Left lobe of liver (tissue), 2 donors: ENCODE results near the gene DIO1. TPM values are rescaled to one million over a fixed set of nuclear protein-coding genes. Genes with fewer than 3 reads are reported as not detected.
A peak's percentile ranks its signal among the peaks of the same experiment; 100 is the strongest.

Source experiments
- ATAC-seq: fragments of 200-7000 bp; cut with Tn5 transposase; one replicate; pipeline ENCODE4 v1.9.1; 2020; ENCODE audit warnings: mild to moderate bottlenecking, moderate library complexity
- DNase-seq: peaks from one replicate; pipeline ENCODE4 v3.0.0-alpha.2; 2020; ENCODE audit warnings: low spot score
- total RNA-seq: library from RNA; stranded (reverse); gene quantifications from one replicate; pipeline ENCODE4 v1.2.1, GENCODE V29; 2021
- donor health status: DM: no; HTN: no; CAD: no; lungs with moderate emphysema.
- donor health status: DM: no; HTN: yes; CAD: no.

Gene DIO1
- total RNA-seq, 1 donor from 2014 or later: 39.4 TPM

GRCh38 chr1:53892911-53893310 lies 1.1 kb upstream of the DIO1 start:
- no peak for ATAC-seq
- DNase-seq: no peak

GRCh38 chr1:53894644-53895043 lies 657 bp downstream of the DIO1 start:
- ATAC-seq: peak; percentile 4

GRCh38 chr1:53895421-53895820 lies 1.4 kb downstream of the DIO1 start:
- no peak for DNase-seq
- no peak for ATAC-seq

More at GRCh38 chr1:53894644-53895043, 657 bp downstream of the DIO1 start:
- DNase-seq: no peak

- DNase-seq: peak; percentile 78
- peak; percentile 35 for ATAC-seq
These were observed 2.7 kb downstream of the DIO1 start for GRCh38 chr1:53896635-53897229.

- peak; percentile 95 for DNase-seq
These were observed 5.2 kb downstream of the DIO1 start for GRCh38 chr1:53899206-53899628.

GRCh38 chr1:53899708-53900107 lies 5.7 kb downstream of the DIO1 start:
- DNase-seq: peak; percentile 67

More at GRCh38 chr1:53899206-53899628, 5.2 kb downstream of the DIO1 start:
- peak; percentile 79 for ATAC-seq

GRCh38 chr1:53902235-53903138 lies 8.5 kb downstream of the DIO1 start:
- ATAC-seq (no peak), DNase-seq (peak; percentile 19)

More at GRCh38 chr1:53899708-53900107, 5.7 kb downstream of the DIO1 start:
- peak; percentile 51 for ATAC-seq

GRCh38 chr1:53905509-53905908 lies 11.5 kb downstream of the DIO1 start:
- DNase-seq: no peak

GRCh38 chr1:53906121-53906520 lies 12.1 kb downstream of the DIO1 start:
- no peak for ATAC-seq

More at GRCh38 chr1:53905509-53905908, 11.5 kb downstream of the DIO1 start:
- ATAC-seq: no peak

GRCh38 chr1:53909946-53910345 lies 16.0 kb downstream of the DIO1 start:
- peak; percentile 26 for DNase-seq
- peak; percentile 54 for ATAC-seq

More at GRCh38 chr1:53906121-53906520, 12.1 kb downstream of the DIO1 start:
- DNase-seq: peak; percentile 24

- DNase-seq (no peak), ATAC-seq (no peak)
These were observed 17.5 kb downstream of the DIO1 start for GRCh38 chr1:53911442-53911841.

GRCh38 chr1:53913352-53914033 lies 19.5 kb downstream of the DIO1 start:
- DNase-seq: no peak
- no peak for ATAC-seq

- peak; percentile 21 for ATAC-seq
- DNase-seq: no peak
These were observed 24.4 kb downstream of the DIO1 start for GRCh38 chr1:53918343-53918742.

GRCh38 chr1:53919675-53920066 lies 25.7 kb downstream of the DIO1 start:
- no peak for DNase-seq
- peak; percentile 8 for ATAC-seq

GRCh38 chr1:53927376-53927881 lies 33.4 kb downstream of the DIO1 start:
- DNase-seq: no peak
- ATAC-seq: no peak

- no peak for DNase-seq
- no peak for ATAC-seq
These were observed 35.4 kb downstream of the DIO1 start for GRCh38 chr1:53929246-53929960.

- ATAC-seq (no peak), DNase-seq (no peak)
These were observed 36.9 kb downstream of the DIO1 start for GRCh38 chr1:53930932-53931331.

- DNase-seq (no peak), ATAC-seq (no peak)
These were observed 37.5 kb downstream of the DIO1 start for GRCh38 chr1:53931523-53931922.

GRCh38 chr1:53934170-53934765 lies 40.3 kb downstream of the DIO1 start:
- DNase-seq (no peak), ATAC-seq (no peak)

- ATAC-seq (no peak), DNase-seq (no peak)
These were observed 42.4 kb downstream of the DIO1 start for GRCh38 chr1:53936430-53936829.
